Panc1 (cell line): ENCODE measurements around the gene SLC7A14. TPM values are rescaled to one million over a fixed set of nuclear protein-coding genes. Genes with fewer than 3 reads are reported as not detected.
A peak's percentile ranks its signal among the peaks of the same experiment; 100 is the strongest.

Experiments
- ATAC-seq: fragments of 200-7000 bp; cut with Tn5 transposase; 2 replicates; pipeline ENCODE4 v1.9.1; 2020; ENCODE audit warnings: mild to moderate bottlenecking, moderate library complexity
- BruUV-seq: library from RNA; stranded (reverse); fragments of 400-500 nt; replicated peaks from 2 replicates; lab custom pipeline; 2021; lab: Mats Ljungman, UMichigan
- CTCF ChIA-PET: fragments of 300-600 bp; sonication (Branson Sonifier 250); formaldehyde crosslinking; loops from one replicate; lab custom pipeline; 2022; ENCODE audit warnings: antibody characterized with exemption; lab: Charles Lee
- POLR2A ChIA-PET: fragments of 300-600 bp; sonication (Branson Sonifier 250); formaldehyde crosslinking; loops from one replicate; lab custom pipeline; 2022; ENCODE audit warnings: antibody characterized with exemption; lab: Charles Lee
- DNase-seq: peaks from one replicate; pipeline ENCODE4 v3.0.0-alpha.2; 2010; ENCODE audit warnings: low read depth, low spot score
- H3K27ac ChIP-seq: 2 replicates; pipeline ENCODE4 v1.5.1; 2011; ENCODE audit warnings: mild to moderate bottlenecking, low read length, inconsistent platforms
- H3K27me3 ChIP-seq: fragments of 200-500 bp; sonication (Bioruptor generic); 2 replicates; pipeline ENCODE4 v1.6.0; 2014; ENCODE audit warnings: low read length, inconsistent platforms; ENCODE audit not compliant: control insufficient read depth, insufficient read depth
- H3K36me3 ChIP-seq: fragments of 200-500 bp; sonication (Bioruptor generic); 2 replicates; pipeline ENCODE4 v1.5.1; 2014; ENCODE audit warnings: inconsistent platforms, mild to moderate bottlenecking, low read length, moderate library complexity; ENCODE audit not compliant: control insufficient read depth, insufficient read depth
- H3K4me1 ChIP-seq: 2 replicates; pipeline ENCODE4 v1.5.1; 2011; ENCODE audit warnings: inconsistent platforms, mild to moderate bottlenecking, low read length, moderate library complexity; ENCODE audit not compliant: control insufficient read depth, insufficient read depth
- H3K4me3 ChIP-seq, 2 experiments: 2 replicates each; pipeline ENCODE4 v1.5.1; 2011 to 2012; ENCODE audit warnings: low read depth in 2 of 2, low read length in 2 of 2, mild to moderate bottlenecking in 2 of 2, inconsistent platforms in 1 of 2, moderate library complexity in 1 of 2
- H3K9me3 ChIP-seq: fragments of 200-500 bp; sonication (Bioruptor generic); 2 replicates; pipeline ENCODE4 v1.5.1; 2014; ENCODE audit warnings: low read depth, mild to moderate bottlenecking, inconsistent platforms, low read length, moderate library complexity; ENCODE audit not compliant: control insufficient read depth, insufficient read depth
- POLR2AphosphoS5 ChIP-seq: IDR thresholded peaks from 2 replicates; pipeline ENCODE4 v1.6.1; 2012; ENCODE audit warnings: mild to moderate bottlenecking, low read depth, low read length, moderate library complexity
- SIN3A ChIP-seq: IDR thresholded peaks from 2 replicates; pipeline ENCODE4 v1.6.1; 2012; ENCODE audit warnings: low read depth, mild to moderate bottlenecking, low read length, moderate library complexity, borderline replicate concordance; ENCODE audit not compliant: insufficient read depth
- TCF7L2 ChIP-seq: IDR thresholded peaks from 2 replicates; pipeline ENCODE4 v1.6.1; 2011; ENCODE audit warnings: mild to moderate bottlenecking, low read depth, low read length, inconsistent platforms
- in situ Hi-C: cut with HindIII; loops from 2 replicates; pipeline ENCODE4 v1.10.0; 2016; ENCODE audit warnings: low sequenced_read_pairs, low pct_unique_long_range_greater_than_20kb
- intact Hi-C: fragments of 100-400 bp; cut with micrococcal nuclease; formaldehyde crosslinking; loops from one replicate; pipeline ENCODE4 v1.10.0; 2022; ENCODE audit not compliant: unreplicated experiment
- total RNA-seq: library from RNA; stranded (reverse); gene quantifications from one replicate; pipeline ENCODE4 v1.2.1, GENCODE V29; 2021; ENCODE audit not compliant: unreplicated experiment
- TF ChIP-seq, protein P1 (sequence below): fragments of 450-650 bp; IDR thresholded peaks from 2 replicates; pipeline ENCODE4 v1.5.1; 2017; ENCODE audit warnings: mild to moderate bottlenecking
- TF ChIP-seq, protein P2 (sequence below), 2 experiments: IDR thresholded peaks; 2 replicates each; pipeline ENCODE4 v1.6.1; 2011 to 2012; ENCODE audit warnings: low read depth in 2 of 2, control low read depth in 1 of 2, low read length in 1 of 2, mild to moderate bottlenecking in 1 of 2, moderate library complexity in 1 of 2; ENCODE audit not compliant: insufficient read depth in 1 of 2

SLC7A14 gene
- total RNA-seq, 1 experiment from 2014 or later = not detected

DNA sequence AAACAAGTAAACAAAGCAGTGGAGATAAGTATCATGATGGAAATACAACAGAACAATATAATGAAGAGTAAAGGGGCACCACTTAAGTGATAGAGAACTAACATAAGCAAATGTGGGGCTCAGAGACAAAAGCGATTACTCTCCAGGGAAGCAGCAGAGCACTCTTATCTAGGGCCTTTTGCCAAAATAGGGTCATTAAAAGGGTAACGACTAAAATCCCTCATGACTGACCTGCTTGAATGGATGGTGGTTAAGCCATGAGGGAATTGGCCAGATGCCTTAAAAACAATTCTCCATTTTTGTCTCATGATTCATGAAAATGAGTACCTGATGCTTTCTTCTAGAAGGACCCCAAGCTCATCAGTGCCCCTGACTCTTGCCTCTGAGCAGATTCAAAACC is 3.2 kb upstream of the SLC7A14 start:
- DNase-seq (no peak), ATAC-seq (no peak)
- H3K9me3 ChIP-seq = no peaks in the 10 kb centered on the region
- H3K27ac ChIP-seq = no peak overlapping the region
- H3K4me3 ChIP-seq = no peak overlapping the region
- ChIA-PET CTCF (no interaction called here), POLR2A (no interaction called here)
- H3K27me3 ChIP-seq = peaks cover 2% of the 10 kb centered on the region; the same call in 1 of the 2 replicates
- in situ Hi-C loops = no loop called here
- intact Hi-C loops = no loop called here
- BruUV-seq = no TSS peak
- H3K36me3 ChIP-seq = no peaks in the 10 kb centered on the region
- TF ChIP-seq TCF7L2 (no peak), POLR2AphosphoS5 (no peak), SIN3A (no peak)
- TF ChIP-seq, protein P1, sequence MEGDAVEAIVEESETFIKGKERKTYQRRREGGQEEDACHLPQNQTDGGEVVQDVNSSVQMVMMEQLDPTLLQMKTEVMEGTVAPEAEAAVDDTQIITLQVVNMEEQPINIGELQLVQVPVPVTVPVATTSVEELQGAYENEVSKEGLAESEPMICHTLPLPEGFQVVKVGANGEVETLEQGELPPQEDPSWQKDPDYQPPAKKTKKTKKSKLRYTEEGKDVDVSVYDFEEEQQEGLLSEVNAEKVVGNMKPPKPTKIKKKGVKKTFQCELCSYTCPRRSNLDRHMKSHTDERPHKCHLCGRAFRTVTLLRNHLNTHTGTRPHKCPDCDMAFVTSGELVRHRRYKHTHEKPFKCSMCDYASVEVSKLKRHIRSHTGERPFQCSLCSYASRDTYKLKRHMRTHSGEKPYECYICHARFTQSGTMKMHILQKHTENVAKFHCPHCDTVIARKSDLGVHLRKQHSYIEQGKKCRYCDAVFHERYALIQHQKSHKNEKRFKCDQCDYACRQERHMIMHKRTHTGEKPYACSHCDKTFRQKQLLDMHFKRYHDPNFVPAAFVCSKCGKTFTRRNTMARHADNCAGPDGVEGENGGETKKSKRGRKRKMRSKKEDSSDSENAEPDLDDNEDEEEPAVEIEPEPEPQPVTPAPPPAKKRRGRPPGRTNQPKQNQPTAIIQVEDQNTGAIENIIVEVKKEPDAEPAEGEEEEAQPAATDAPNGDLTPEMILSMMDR = no peak
- TF ChIP-seq, protein P2, sequence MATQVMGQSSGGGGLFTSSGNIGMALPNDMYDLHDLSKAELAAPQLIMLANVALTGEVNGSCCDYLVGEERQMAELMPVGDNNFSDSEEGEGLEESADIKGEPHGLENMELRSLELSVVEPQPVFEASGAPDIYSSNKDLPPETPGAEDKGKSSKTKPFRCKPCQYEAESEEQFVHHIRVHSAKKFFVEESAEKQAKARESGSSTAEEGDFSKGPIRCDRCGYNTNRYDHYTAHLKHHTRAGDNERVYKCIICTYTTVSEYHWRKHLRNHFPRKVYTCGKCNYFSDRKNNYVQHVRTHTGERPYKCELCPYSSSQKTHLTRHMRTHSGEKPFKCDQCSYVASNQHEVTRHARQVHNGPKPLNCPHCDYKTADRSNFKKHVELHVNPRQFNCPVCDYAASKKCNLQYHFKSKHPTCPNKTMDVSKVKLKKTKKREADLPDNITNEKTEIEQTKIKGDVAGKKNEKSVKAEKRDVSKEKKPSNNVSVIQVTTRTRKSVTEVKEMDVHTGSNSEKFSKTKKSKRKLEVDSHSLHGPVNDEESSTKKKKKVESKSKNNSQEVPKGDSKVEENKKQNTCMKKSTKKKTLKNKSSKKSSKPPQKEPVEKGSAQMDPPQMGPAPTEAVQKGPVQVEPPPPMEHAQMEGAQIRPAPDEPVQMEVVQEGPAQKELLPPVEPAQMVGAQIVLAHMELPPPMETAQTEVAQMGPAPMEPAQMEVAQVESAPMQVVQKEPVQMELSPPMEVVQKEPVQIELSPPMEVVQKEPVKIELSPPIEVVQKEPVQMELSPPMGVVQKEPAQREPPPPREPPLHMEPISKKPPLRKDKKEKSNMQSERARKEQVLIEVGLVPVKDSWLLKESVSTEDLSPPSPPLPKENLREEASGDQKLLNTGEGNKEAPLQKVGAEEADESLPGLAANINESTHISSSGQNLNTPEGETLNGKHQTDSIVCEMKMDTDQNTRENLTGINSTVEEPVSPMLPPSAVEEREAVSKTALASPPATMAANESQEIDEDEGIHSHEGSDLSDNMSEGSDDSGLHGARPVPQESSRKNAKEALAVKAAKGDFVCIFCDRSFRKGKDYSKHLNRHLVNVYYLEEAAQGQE (IDR thresholded peaks at IDR 0.05; ENCODE audit: insufficient read depth in 1 of 2, low read depth in 2 of 2, low read length in 1 of 2) = no peak
- no peaks in the 10 kb centered on the region for H3K4me1 ChIP-seq

DNA sequence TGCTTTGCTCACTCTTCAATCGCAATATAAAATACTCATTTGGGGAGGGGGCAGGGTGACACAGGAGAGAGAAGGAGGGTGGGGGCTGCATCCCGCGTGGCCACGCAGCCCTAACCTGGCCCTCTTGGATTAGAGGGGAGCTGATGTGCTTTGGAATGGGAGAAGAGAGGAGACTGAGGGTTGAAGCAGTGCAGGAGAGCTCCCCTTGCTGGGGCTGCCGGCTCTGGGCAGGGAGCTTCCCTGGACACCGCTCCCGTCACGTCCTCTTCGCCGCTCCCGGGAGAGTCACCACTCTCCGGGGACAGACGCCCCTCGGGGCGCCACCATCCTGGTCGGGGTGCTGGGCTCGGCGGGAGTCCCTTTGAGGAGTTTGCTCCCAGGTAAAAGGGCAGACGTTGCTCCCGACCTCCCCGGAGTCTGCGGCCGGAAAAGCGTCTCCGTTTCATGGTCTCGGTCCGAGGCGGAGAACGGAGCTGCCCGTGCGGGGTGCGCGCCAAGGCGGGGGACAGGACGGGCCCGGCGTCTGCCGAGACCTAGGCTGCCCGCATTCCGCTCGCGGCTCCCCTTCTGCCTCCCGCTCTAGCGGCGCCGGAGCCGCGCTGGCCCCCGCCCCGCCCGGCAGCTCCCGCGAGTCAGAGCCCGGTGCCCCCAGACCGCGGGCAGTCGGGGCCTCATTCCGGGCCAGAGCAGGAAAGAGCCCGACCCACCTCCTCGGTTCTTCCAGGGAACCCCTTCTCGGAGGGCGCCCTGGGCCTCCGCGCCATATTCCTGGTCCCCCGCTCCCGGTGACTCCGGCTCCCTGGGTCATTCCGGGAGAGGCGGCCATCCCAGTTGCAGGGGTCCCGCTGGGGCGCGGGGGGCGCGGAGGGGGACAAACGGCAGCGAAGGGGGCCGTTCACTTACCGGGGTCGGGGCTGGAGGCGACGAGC is 603 bp downstream of the SLC7A14 start:
- TF ChIP-seq POLR2AphosphoS5 (no peak), SIN3A (no peak)
- TF ChIP-seq, protein P1 = no peak
- no peaks in the 10 kb centered on the region for H3K9me3 ChIP-seq
- H3K27me3 ChIP-seq = peaks cover 5% of the 10 kb centered on the region; the same call in 1 of the 2 replicates
- in situ Hi-C loops = no loop called here
- intact Hi-C loops = no loop called here
- no peaks in the 10 kb centered on the region for H3K4me1 ChIP-seq
- ATAC-seq (no peak), DNase-seq (no peak)
- H3K36me3 ChIP-seq = no peaks in the 10 kb centered on the region
- no TSS peak for BruUV-seq
- no peak overlapping the region for H3K27ac ChIP-seq
- H3K4me3 ChIP-seq = peak overlapping the region in 1 of 2 experiments; percentile 23; a peak in 1 of 4 replicates
- POLR2A ChIA-PET = no interaction called here
- CTCF ChIA-PET = no interaction called here
